ENCODE results near the gene ATP2C2. TPM values are rescaled to one million over a fixed set of nuclear protein-coding genes. Genes with fewer than 3 reads are reported as not detected.

Gene ATP2C2
- total and polyA plus RNA-seq, 2 experiments from 2014 or later = 2.1 TPM

- TF ChIP-seq, protein P1, sequence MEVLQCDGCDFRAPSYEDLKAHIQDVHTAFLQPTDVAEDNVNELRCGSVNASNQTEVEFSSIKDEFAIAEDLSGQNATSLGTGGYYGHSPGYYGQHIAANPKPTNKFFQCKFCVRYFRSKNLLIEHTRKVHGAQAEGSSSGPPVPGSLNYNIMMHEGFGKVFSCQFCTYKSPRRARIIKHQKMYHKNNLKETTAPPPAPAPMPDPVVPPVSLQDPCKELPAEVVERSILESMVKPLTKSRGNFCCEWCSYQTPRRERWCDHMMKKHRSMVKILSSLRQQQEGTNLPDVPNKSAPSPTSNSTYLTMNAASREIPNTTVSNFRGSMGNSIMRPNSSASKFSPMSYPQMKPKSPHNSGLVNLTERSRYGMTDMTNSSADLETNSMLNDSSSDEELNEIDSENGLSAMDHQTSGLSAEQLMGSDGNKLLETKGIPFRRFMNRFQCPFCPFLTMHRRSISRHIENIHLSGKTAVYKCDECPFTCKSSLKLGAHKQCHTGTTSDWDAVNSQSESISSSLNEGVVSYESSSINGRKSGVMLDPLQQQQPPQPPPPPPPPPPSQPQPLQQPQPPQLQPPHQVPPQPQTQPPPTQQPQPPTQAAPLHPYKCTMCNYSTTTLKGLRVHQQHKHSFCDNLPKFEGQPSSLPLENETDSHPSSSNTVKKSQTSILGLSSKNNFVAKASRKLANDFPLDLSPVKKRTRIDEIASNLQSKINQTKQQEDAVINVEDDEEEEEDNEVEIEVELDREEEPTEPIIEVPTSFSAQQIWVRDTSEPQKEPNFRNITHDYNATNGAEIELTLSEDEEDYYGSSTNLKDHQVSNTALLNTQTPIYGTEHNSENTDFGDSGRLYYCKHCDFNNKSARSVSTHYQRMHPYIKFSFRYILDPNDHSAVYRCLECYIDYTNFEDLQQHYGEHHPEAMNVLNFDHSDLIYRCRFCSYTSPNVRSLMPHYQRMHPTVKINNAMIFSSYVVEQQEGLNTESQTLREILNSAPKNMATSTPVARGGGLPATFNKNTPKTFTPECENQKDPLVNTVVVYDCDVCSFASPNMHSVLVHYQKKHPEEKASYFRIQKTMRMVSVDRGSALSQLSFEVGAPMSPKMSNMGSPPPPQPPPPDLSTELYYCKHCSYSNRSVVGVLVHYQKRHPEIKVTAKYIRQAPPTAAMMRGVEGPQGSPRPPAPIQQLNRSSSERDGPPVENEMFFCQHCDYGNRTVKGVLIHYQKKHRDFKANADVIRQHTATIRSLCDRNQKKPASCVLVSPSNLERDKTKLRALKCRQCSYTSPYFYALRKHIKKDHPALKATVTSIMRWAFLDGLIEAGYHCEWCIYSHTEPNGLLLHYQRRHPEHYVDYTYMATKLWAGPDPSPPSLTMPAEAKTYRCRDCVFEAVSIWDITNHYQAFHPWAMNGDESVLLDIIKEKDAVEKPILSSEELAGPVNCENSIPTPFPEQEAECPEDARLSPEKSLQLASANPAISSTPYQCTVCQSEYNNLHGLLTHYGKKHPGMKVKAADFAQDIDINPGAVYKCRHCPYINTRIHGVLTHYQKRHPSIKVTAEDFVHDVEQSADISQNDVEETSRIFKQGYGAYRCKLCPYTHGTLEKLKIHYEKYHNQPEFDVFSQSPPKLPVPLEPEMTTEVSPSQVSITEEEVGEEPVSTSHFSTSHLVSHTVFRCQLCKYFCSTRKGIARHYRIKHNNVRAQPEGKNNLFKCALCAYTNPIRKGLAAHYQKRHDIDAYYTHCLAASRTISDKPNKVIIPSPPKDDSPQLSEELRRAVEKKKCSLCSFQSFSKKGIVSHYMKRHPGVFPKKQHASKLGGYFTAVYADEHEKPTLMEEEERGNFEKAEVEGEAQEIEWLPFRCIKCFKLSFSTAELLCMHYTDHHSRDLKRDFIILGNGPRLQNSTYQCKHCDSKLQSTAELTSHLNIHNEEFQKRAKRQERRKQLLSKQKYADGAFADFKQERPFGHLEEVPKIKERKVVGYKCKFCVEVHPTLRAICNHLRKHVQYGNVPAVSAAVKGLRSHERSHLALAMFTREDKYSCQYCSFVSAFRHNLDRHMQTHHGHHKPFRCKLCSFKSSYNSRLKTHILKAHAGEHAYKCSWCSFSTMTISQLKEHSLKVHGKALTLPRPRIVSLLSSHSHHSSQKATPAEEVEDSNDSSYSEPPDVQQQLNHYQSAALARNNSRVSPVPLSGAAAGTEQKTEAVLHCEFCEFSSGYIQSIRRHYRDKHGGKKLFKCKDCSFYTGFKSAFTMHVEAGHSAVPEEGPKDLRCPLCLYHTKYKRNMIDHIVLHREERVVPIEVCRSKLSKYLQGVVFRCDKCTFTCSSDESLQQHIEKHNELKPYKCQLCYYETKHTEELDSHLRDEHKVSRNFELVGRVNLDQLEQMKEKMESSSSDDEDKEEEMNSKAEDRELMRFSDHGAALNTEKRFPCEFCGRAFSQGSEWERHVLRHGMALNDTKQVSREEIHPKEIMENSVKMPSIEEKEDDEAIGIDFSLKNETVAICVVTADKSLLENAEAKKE (CRISPR knock-in tag; IDR thresholded peaks at IDR 0.05) = no peak
These were observed 44.7 kb upstream of the ATP2C2 start (continued) for GRCh38 chr16:84323606-84324005.

GRCh38 chr16:84324434-84325262, 43.7 kb upstream of the ATP2C2 start:
- H4K20me1 ChIP-seq (replicated peaks; ENCODE audit: insufficient read depth) = no peaks in the 10 kb centered on the region
- H3K9me3 Mint-ChIP-seq = no peaks in the 10 kb centered on the region
- DNase-seq (ENCODE audit: low spot score) (no peak), ATAC-seq (no peak)
- H3K4me2 ChIP-seq = no peak overlapping the region
- H3K79me2 ChIP-seq (replicated peaks; ENCODE audit: insufficient read depth) = no peaks in the 10 kb centered on the region
- no peaks in the 10 kb centered on the region for H3K4me1 ChIP-seq (ENCODE audit: insufficient read depth)
- peaks cover 2% of the 10 kb centered on the region for H3K27me3 Mint-ChIP-seq (ENCODE audit: insufficient read depth, low read depth, poor library complexity)
- H3K4me3 ChIP-seq = no peak overlapping the region
- H3K4me3 Mint-ChIP-seq = no peak overlapping the region
- no peak overlapping the region for H3K27ac ChIP-seq (ENCODE audit: low read depth)
- H3K4me1 Mint-ChIP-seq = peaks cover 1% of the 10 kb centered on the region; the same call in 2 of the 3 replicates
- no peaks in the 10 kb centered on the region for H3F3A ChIP-seq (replicated peaks; ENCODE audit: low read depth)
- H3K9me2 ChIP-seq (ENCODE audit: insufficient read depth) = no peaks in the 10 kb centered on the region
- H3K36me3 ChIP-seq (ENCODE audit: insufficient read depth) = no peaks in the 10 kb centered on the region
- H3K27me3 ChIP-seq (ENCODE audit: insufficient read depth) = no peaks in the 10 kb centered on the region
- H2AFZ ChIP-seq = no peak overlapping the region
- H3K27ac Mint-ChIP-seq = no peak overlapping the region
- no peaks in the 10 kb centered on the region for H3K36me3 Mint-ChIP-seq (ENCODE audit: low read depth)
- TF ChIP-seq ZNF114 (CRISPR knock-in tag; IDR thresholded peaks at IDR 0.05) (no peak), STAT1 (IDR thresholded peaks at IDR 0.05; ENCODE audit: unreplicated experiment) (no peak), ETS1 (IDR thresholded peaks at IDR 0.05) (no peak), ZNF331 (CRISPR knock-in tag; IDR thresholded peaks at IDR 0.05; ENCODE audit: low read depth) (no peak), EZH2 (IDR thresholded peaks at IDR 0.05; ENCODE audit: low read depth, unreplicated experiment) (no peak)
- TF ChIP-seq, protein P2, sequence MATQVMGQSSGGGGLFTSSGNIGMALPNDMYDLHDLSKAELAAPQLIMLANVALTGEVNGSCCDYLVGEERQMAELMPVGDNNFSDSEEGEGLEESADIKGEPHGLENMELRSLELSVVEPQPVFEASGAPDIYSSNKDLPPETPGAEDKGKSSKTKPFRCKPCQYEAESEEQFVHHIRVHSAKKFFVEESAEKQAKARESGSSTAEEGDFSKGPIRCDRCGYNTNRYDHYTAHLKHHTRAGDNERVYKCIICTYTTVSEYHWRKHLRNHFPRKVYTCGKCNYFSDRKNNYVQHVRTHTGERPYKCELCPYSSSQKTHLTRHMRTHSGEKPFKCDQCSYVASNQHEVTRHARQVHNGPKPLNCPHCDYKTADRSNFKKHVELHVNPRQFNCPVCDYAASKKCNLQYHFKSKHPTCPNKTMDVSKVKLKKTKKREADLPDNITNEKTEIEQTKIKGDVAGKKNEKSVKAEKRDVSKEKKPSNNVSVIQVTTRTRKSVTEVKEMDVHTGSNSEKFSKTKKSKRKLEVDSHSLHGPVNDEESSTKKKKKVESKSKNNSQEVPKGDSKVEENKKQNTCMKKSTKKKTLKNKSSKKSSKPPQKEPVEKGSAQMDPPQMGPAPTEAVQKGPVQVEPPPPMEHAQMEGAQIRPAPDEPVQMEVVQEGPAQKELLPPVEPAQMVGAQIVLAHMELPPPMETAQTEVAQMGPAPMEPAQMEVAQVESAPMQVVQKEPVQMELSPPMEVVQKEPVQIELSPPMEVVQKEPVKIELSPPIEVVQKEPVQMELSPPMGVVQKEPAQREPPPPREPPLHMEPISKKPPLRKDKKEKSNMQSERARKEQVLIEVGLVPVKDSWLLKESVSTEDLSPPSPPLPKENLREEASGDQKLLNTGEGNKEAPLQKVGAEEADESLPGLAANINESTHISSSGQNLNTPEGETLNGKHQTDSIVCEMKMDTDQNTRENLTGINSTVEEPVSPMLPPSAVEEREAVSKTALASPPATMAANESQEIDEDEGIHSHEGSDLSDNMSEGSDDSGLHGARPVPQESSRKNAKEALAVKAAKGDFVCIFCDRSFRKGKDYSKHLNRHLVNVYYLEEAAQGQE (IDR thresholded peaks at IDR 0.05; ENCODE audit: unreplicated experiment) = no peak
